Suprapubic skin (tissue), 4 donors: ENCODE results near the gene CDC42EP4.

Experiments used
- EP300 ChIP-seq: sonication (generic); formaldehyde crosslinking; IDR thresholded peaks from one replicate; pipeline ENCODE4 v1.6.1; 2017; ENCODE audit warnings: antibody characterized with exemption
- POLR2A ChIP-seq, 2 donors: fragments of 450-650 bp; IDR thresholded peaks; one replicate each; pipeline ENCODE4 v1.6.1; 2017; ENCODE audit warnings: antibody characterized with exemption in 2 of 2, mild to moderate bottlenecking in 2 of 2, moderate library complexity in 2 of 2
- POLR2AphosphoS5 ChIP-seq, 3 donors: sonication (generic); formaldehyde crosslinking; IDR thresholded peaks; one replicate each; pipeline ENCODE4 v1.6.1; 2017; ENCODE audit warnings: antibody characterized with exemption in 3 of 3
- TF ChIP-seq, protein P1 (sequence below), 2 donors: fragments of 200-600 bp in 1 of 2; fragments of 450-650 bp in 1 of 2; sonication (generic) in 1 of 2; IDR thresholded peaks; one replicate each; pipeline ENCODE4 v1.5.1; 2016 to 2019; ENCODE audit warnings: antibody characterized with exemption in 2 of 2, mild to moderate bottlenecking in 1 of 2, moderate library complexity in 1 of 2

DNA sequence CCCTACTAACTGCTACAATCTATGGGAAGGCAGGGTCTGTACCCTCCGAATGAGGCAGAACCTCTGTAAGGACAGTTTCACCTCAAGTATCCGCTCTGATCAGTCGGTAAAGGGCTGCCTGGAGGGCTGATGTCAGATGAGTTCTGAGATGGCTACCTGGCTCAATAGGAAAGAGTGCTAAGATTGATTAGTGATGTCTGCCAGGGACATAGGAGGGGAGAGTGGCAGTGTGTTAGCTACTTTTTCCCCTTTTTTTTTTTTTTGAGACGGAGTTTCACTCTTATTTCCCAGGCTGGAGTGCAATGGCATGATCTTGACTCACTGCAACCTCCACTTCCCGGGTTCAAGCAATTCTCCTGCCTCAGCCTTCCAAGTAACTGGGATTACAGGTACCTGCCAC is 39.1 kb upstream of the CDC42EP4 start:
- TF ChIP-seq, protein P1, sequence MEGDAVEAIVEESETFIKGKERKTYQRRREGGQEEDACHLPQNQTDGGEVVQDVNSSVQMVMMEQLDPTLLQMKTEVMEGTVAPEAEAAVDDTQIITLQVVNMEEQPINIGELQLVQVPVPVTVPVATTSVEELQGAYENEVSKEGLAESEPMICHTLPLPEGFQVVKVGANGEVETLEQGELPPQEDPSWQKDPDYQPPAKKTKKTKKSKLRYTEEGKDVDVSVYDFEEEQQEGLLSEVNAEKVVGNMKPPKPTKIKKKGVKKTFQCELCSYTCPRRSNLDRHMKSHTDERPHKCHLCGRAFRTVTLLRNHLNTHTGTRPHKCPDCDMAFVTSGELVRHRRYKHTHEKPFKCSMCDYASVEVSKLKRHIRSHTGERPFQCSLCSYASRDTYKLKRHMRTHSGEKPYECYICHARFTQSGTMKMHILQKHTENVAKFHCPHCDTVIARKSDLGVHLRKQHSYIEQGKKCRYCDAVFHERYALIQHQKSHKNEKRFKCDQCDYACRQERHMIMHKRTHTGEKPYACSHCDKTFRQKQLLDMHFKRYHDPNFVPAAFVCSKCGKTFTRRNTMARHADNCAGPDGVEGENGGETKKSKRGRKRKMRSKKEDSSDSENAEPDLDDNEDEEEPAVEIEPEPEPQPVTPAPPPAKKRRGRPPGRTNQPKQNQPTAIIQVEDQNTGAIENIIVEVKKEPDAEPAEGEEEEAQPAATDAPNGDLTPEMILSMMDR (IDR thresholded peaks at IDR 0.05): no peak
- TF ChIP-seq POLR2AphosphoS5 (IDR thresholded peaks at IDR 0.05) (no peak), POLR2A (IDR thresholded peaks at IDR 0.05) (no peak), EP300 (no peak)
